A673 (cell line): ENCODE measurements around the gene PHEX.

Experiments
- CTCF ChIP-seq: fragments of 300-800, 200-600 bp; sonication (generic); conservative IDR thresholded peaks from 2 replicates; pipeline ENCODE4 v1.5.1; 2017; ENCODE audit warnings: low read depth, mild to moderate bottlenecking, antibody characterized with exemption, low read length, moderate library complexity, mixed read lengths
- EZH2 ChIP-seq: fragments of 200-600 bp; sonication (generic); IDR thresholded peaks from 2 replicates; pipeline ENCODE4 v1.6.1; 2017; ENCODE audit warnings: borderline replicate concordance, low read depth, mild to moderate bottlenecking, mixed read lengths, antibody characterized with exemption, low read length; ENCODE audit not compliant: poor library complexity, severe bottlenecking

- TF ChIP-seq CTCF (no peak), EZH2 (no peak)
Measured at GRCh38 chrX:22193851-22194659, 161.9 kb downstream of the PHEX start.
